NB4 (cell line): ENCODE results near the gene FRMD6.

Experiments used
- CTCF ChIP-seq: IDR thresholded peaks from one replicate; pipeline ENCODE4 v1.5.1; 2012; ENCODE audit warnings: low read depth, low read length
- MAX ChIP-seq: IDR thresholded peaks from 2 replicates; pipeline ENCODE4 v1.6.1; 2011; ENCODE audit warnings: low read depth, low read length
- POLR2A ChIP-seq: IDR thresholded peaks from 2 replicates; pipeline ENCODE4 v1.6.1; 2011; ENCODE audit warnings: mild to moderate bottlenecking; ENCODE audit not compliant: insufficient read length; ENCODE audit errors: extremely low read depth

GRCh38 chr14:51609251-51609954, 42.3 kb upstream of the FRMD6 start:
- TF ChIP-seq CTCF, result no peak
- TF ChIP-seq POLR2A, result no peak
- no peak for TF ChIP-seq MAX
